ENCODE measurements around the gene C4orf17. TPM values are rescaled to one million over a fixed set of nuclear protein-coding genes. Genes with fewer than 3 reads are reported as not detected.
A peak's percentile ranks its signal among the peaks of the same experiment; 100 is the strongest.

Gene C4orf17
- total RNA-seq, 1 donor from 2014 or later: not detected

- H3K27me3 Mint-ChIP-seq: peaks cover 12% of the 10 kb centered on the region
- DNase-seq: peak; percentile 88
- H3K27ac Mint-ChIP-seq: peak within 1 kb of the TSS; percentile 100
- ChIA-PET POLR2A (interaction anchor here (0.5 to 2.8 kb wide), 22 partner anchors 9 to 1421 kb away, joined by 3 to 27 read pairs (median 6); partner anchors contain the start of genes ADH5, DAPP1, DNAJB14 and EIF4E), CTCF (interaction anchor here (0.9 to 3.2 kb wide), 3 partner anchors 245 to 385 kb away, joined by 5 to 38 read pairs (median 12); no protein-coding TSS in a partner anchor)
- H3K36me3 Mint-ChIP-seq (ENCODE audit: low read depth): peaks cover 9% of the 10 kb centered on the region
- no peaks in the 10 kb centered on the region for H3K9me3 Mint-ChIP-seq
- intact Hi-C loops (cut with micrococcal nuclease): loop anchor here (1.0 to 5.0 kb wide), 11 partner anchors 253 to 1784 kb away; partner anchors contain the start of genes ADH5, DAPP1, LAMTOR3 and METAP1
- peak within 1 kb of the TSS; percentile 99 for H3K4me3 Mint-ChIP-seq
- peaks cover 18% of the 10 kb centered on the region for H3K4me1 Mint-ChIP-seq
- ATAC-seq (ENCODE audit: low read depth): peak; percentile 85
- no peak for TF ChIP-seq CTCF (IDR thresholded peaks at IDR 0.05)
Observed at GRCh38 chr4:99563310-99564186, 52.7 kb downstream of the C4orf17 start, which contains the start of gene TRMT10A. Gene TRMT10A (minus strand): TSS chr4:99564039. CDS start chr4:99559338, 4,701 bp downstream.

GRCh38 chr4:99564921-99565320 is 54.1 kb downstream of the C4orf17 start:
- Mint-ChIP-seq H3K27me3 (peaks cover 16% of the 10 kb centered on the region), H3K36me3 (ENCODE audit: low read depth) (peaks cover 9% of the 10 kb centered on the region), H3K4me1 (peaks cover 18% of the 10 kb centered on the region), H3K9me3 (no peaks in the 10 kb centered on the region), H3K27ac (no peak overlapping the region), H3K4me3 (no peak overlapping the region)
- ChIA-PET CTCF (no interaction called here), POLR2A (interaction anchor here (2.1 to 2.8 kb wide), 2 partner anchors 384 to 476 kb away, joined by 15 to 23 read pairs; partner anchors contain the start of gene ADH5)
- ATAC-seq (ENCODE audit: low read depth) (no peak), DNase-seq (no peak)
- intact Hi-C loops (cut with micrococcal nuclease): loop anchor here (1.0 to 5.0 kb wide), 5 partner anchors 527 to 1782 kb away; partner anchors contain the start of genes PPP3CA and RAP1GDS1
- no peak for TF ChIP-seq CTCF (IDR thresholded peaks at IDR 0.05)

GRCh38 chr4:99571883-99572282 is 61.1 kb downstream of the C4orf17 start:
- H3K4me3 Mint-ChIP-seq: no peak overlapping the region
- no peak for DNase-seq
- TF ChIP-seq CTCF (IDR thresholded peaks at IDR 0.05): no peak
- no peak for ATAC-seq (ENCODE audit: low read depth)
- intact Hi-C loops (cut with micrococcal nuclease): no loop called here
- no peak overlapping the region for H3K27ac Mint-ChIP-seq
- ChIA-PET CTCF (no interaction called here), POLR2A (no interaction called here)
- H3K36me3 Mint-ChIP-seq (ENCODE audit: low read depth): no peaks in the 10 kb centered on the region
- H3K27me3 Mint-ChIP-seq: peaks cover 10% of the 10 kb centered on the region
- H3K4me1 Mint-ChIP-seq: peaks cover 11% of the 10 kb centered on the region
- no peaks in the 10 kb centered on the region for H3K9me3 Mint-ChIP-seq

GRCh38 chr4:99572527-99573240 is 61.9 kb downstream of the C4orf17 start:
- Mint-ChIP-seq H3K27ac (no peak overlapping the region), H3K4me1 (peaks cover 11% of the 10 kb centered on the region), H3K9me3 (no peaks in the 10 kb centered on the region), H3K27me3 (peaks cover 12% of the 10 kb centered on the region), H3K4me3 (no peak overlapping the region), H3K36me3 (ENCODE audit: low read depth) (no peaks in the 10 kb centered on the region)
- POLR2A ChIA-PET: no interaction called here
- no peak for ATAC-seq (ENCODE audit: low read depth)
- no peak for TF ChIP-seq CTCF (IDR thresholded peaks at IDR 0.05)
- intact Hi-C loops (cut with micrococcal nuclease): no loop called here
- CTCF ChIA-PET: no interaction called here
- DNase-seq: no peak

Data from activated B cell treated with CpG ODN at 0.5 μM for 24 hours (primary cell).